COLO829 (cell line): ENCODE results near the gene FAM81A.
A peak's percentile ranks its signal among the peaks of the same experiment; 100 is the strongest.
"Not testable (repeated sequence)": the region's sequence is repeated elsewhere in the genome, so short reads cannot be mapped to it uniquely, and the experiment has no call there.

Experiments used
- DNase-seq: peaks from one replicate; pipeline ENCODE4 v3.0.0; 2012; ENCODE audit warnings: low spot score

FAM81A gene

DNA sequence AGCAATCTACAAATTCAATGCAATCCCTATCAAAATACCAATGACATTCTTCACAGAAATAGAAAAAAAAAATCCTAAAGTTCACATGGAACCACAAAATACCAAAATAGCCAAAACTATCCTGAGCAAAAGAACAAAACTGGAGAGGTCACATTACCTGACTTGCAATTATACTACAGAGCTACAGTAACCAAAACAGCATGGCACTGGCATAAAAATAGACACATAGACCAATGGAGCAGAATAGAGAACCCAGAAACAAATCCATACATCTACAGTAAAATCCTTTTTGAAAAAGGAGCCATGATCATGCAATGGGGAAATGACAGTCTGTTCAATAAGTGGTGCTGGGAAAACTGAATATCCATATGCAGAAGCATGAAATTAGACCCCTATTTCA lies 51.5 kb downstream of the FAM81A start:
- not testable (repeated sequence) for DNase-seq

DNA sequence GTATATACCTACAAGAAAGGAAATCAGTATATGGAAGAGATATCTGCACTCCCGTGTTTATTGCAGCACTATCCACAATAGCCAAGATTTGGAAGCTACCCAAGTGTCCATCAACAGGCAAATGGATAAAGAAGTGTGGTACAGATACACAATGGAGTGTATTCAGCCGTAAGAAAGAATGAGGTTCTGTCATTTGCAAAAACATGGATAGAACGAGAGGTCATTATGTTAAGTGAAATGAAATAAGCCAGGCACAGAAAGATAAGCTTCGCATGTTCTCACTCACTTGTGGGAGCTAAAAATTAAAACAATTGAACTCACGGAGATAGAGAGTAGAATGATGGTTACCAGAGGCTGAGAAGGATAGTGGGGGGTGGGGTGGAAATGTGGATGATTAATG lies 53.1 kb downstream of the FAM81A start:
- no peak for DNase-seq

DNA sequence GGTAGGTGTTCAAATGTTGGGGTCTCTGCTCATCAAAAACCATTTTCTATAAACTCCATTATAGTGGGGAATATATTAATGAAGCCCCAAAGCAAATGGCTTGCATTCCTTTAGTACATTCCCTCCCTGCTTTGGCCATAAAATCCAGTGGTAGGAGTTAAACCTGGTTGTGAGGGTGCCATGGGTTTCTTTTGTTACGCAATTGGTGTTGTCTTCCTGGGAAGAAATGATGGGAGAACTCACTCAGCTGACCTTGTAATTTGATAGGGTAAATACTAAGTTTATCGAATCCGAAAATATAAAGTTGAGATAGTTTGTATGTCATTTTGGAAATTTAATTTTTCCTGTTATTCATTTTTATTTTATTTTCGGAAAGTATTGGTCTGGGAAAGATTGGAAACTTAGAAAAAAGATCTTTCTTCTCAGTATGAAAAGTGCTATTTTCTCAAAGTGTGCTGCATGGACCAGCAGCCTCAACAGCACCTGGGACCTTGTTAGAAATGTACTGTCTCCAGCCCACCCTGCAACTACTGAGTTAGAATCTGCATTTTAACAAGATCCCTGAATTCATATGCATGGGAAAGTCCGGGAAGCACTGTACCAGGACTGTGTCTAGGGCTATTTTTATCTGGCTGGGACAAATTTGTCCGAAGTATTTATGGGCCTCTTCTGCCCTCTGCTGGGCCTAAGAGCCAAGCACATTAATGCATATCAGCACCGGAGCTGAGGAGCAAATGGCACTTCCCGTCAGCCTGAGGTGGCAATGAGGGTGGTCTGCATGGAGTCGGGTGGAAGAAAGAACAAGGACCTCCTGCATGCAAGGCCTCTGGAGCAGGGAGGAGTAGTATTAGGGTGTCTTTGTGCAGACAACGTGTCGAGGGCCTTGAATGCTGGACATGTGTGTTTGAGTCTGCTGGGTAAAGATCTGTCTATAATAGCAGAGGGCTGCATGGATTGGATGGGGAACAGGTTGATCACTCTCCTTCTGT lies 54.7 kb downstream of the FAM81A start:
- DNase-seq, result peak; percentile 23

DNA sequence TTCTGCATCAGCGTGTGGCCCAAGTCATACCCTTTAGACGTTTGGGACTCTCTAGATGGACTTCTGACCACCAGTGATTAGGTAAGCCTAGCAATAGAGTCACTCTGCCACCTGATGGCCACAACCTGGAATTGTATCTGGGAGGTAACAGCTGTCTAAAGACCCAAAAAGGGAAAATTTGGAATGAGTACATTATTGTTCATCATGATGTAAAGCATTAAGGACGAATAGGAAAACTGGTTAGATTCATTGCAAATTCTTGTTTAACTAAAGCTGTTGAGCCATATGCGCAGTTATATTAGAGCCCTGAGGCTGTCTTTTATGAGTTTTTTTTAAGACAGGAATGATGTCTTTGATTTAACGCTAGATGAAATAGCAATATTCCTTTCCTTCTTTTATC lies 63.6 kb downstream of the FAM81A start:
- DNase-seq, result peak; percentile 48

DNA sequence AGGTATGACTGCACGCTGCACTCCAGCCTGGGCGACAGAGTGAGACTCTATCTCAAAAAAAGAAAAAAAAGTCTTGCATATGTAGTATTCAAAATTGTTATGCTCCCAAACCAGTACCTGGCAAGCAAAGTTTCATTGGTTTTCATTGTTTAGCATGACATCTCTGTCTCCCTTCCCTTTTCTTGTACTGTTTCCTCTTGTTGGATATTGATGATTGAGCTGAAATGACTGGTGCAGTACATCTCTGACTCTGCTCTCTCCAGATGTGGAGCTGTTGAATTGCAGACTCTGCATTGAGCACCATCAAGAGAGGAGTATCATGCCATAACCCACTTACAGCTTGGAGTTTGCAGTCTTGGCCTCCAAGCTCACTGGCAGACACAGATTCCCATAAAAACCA lies 77.2 kb downstream of the FAM81A start:
- DNase-seq, result no peak

DNA sequence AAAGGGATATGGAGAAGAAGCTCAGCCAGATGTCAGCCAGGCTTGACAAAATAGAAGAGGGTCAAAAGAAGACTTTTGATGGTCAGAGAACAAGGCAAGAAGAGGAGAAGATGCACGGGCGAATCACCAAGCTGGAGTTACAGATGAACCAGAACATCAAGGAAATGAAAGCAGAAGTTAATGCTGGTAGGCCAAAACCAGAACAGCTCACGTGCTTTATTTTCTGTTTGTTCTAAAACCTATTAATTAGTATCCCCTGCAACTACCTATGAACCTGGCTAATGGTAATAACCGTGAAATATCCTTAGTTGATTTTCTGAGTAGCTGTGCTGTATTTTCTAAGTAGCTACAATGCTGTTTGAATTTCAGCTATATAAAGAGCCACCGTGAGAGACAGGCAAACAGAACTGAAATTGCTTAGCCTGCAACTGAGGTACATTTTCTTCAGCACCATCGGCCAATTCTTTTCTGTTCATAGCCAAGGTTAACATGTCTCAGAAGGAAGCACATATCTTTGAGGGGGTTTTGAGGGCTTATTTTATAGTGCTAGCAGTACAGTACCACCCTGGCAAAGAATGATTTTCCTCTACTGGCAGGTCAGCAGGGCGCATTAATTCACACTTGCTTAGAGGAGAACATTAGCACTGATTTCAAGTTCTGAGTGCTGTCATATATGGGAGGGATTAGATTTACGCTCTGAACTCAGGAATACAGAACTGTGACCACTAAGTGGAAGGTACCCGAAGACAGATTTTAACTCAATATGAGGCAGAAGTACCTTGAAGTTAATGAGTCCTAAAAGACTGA lies 78.9 kb downstream of the FAM81A start:
- no peak for DNase-seq

DNA sequence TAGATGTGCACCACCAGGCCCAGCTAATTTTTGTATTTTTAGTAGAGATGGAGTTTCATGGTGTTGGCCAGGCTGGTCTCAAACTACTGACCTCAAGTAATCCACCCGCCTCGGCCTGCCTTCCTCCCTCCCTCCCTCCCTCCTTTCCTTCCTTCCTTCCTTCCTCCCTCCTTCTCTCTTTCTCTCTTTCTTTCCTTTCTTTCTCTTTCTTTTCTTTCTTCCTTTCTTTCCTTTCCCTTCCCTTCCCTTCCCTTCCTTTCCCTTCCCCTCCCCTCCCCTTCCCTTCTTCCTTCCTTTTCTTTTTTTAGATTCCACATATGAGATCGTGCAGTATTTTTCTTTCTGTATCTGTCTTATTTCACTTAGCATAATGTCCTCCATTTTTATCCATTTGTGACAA lies 81.3 kb downstream of the FAM81A start:
- DNase-seq, result no peak

DNA sequence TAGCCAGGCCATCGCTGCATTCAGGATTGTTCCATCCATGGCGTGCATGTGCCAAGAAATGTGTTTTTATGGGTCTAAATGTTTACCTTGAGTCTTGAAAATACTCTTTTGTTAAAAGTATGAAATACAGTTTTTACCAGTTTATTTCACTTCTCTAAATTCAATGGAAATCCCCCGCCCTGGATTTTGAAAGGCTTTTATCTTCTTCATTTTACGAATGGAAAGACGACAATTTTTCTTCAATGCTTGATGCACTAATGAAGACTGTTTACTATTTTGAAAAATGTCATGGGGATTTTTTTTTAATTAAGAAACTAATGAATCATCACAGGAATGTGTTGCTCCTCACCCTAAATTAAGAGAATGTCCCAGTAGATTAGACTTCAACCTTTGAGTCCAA lies 83.5 kb downstream of the FAM81A start:
- DNase-seq, result no peak

DNA sequence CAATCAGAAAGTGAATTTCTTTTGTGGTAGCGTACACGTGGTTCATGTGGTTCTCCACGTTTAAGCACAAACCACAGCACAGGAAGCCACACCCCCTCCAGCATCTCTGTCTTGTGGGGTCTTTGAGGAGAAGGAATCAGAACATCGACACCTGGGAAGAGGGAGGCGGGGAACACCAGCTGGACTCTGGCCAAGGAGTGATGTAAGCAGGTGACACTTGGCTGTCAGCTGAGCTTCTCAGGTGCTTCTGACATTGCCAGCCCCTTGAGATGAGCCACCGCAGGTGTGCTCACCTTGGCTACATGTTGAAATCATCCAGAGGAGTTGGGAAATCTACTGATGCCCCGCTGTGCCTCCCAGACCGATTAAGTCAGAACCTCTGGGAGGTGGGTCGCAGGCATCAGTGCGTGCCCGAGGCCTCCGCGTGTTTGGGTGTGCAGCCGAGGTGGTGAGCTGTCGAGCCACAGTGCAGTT lies 85.0 kb downstream of the FAM81A start:
- DNase-seq, result no peak

DNA sequence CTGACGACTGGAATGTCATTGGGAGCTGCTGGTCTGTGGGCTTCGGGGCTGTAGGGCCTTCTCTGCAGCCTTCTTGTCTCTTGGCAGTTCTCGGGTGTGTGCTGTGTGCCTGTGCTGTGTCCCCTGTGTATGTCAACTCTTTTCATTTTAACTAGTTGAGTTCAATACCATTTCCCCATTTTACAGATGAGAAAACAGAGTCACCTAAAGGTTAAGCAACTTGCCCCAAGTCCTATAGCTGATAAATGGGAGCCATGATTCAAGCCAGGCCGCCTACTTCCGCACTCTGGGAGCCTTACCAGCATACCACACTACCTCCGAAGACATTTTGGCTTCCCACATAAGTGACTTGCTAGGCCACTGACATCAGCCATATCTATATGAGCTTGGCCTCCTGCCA lies 85.7 kb downstream of the FAM81A start:
- DNase-seq, result no peak

DNA sequence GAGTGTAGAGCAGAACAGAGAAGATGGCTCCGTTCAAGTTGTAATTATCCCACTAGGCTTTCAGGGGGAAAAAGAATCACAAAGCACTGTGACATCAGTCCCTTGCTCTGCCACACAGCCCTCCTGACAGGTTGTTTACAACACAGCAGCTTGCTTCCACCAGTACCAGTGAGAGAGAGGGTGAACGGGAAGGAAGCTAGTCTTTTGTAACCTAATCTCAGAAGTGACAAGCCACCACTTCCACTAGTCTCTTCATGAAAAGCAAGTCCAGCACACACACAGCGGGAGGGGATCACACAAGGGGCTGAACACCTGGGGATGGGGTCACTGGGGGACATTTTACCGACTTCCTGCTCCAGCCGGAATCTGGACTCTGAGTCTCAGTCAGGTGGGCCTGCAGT lies 86.3 kb downstream of the FAM81A start:
- no peak for DNase-seq

DNA sequence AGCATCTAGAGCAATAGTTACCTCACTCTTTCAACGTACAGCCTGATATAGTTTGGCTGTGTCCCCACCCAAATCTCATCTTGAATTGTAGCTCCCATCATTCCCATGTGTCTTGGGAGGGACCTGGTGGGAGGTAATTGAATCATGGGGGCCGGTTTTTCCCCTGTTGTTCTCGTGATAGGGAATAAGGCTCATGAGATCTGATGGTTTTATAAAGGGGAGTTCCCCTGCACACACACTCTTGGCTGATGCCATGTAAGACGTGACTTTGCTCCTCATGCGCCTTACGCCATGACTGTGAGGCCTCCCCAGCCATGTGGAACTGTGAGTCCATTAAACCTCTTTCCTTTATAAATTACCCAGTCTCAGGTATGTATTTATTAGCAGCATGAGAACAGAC lies 88.5 kb downstream of the FAM81A start:
- DNase-seq, result not testable (repeated sequence)

DNA sequence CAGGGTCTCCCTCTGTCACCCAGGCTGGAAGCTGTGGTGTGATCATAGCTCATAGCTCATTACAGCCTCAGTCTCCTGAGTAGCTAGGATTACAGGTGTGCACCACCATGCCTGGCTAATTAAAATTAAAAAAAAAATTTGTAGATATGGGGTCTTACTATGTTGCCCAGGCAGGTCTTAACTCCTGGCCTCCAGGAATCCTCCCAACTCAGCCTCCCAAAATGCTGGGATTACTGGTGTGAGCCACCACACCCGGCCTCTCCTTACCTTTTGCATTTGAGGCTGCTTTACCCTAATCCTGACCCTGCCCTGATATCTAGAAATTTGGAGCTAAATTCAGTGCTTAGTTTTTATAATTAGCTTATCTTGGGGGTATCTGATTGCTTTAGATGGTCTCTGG lies 90.4 kb downstream of the FAM81A start:
- DNase-seq, result no peak

DNA sequence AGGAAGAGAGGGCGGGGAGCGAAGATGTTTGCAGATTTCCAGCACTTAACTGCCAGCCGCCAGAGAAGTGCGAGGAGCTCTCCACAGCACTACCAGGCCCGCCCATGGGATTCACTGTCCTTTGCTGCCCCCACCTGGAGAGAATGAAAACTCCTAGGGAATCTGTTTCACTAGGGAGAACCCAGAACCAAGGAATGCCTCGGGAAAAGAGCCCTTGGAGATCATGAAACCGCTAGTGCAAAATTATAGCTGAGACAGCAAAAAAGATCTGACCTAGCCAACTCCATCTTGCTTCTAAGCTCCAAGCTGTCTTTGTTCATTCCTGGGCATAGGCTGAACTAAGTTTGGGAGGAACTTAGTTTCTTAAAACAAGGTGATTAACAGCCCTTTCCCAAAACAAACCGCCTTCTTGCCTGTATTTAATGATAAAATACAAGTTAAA lies 91.0 kb downstream of the FAM81A start:
- peak; percentile 48 for DNase-seq

DNA sequence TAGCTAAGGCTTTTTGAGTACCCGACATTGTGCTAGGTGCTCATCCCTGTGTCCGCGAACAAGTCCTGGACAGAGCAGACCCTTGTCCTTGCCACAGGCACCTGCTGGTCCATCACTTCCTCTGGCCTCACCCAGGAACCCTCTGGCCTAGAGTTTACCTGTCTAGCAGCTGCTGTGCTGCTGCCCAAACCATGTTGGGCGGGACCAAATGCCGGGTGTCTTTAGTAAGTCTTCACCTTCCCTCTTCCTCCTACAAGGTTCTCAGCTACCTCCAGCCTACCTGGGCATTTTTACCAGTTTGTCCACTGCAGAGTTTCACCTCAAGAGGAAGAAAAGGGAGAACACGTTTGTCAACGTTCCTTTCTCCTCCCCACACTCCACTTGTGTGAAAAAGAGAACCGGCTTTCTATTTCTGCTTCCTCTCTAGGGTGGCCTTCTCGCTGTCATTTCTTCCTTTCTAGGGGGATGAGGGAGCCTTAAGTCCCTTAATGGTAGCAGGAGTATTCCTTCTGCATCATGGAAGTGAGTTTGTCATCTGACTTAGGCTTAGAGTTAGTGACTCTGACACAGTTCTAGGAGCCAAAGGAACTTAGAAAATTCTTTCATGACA lies 93.2 kb downstream of the FAM81A start:
- no peak for DNase-seq

DNA sequence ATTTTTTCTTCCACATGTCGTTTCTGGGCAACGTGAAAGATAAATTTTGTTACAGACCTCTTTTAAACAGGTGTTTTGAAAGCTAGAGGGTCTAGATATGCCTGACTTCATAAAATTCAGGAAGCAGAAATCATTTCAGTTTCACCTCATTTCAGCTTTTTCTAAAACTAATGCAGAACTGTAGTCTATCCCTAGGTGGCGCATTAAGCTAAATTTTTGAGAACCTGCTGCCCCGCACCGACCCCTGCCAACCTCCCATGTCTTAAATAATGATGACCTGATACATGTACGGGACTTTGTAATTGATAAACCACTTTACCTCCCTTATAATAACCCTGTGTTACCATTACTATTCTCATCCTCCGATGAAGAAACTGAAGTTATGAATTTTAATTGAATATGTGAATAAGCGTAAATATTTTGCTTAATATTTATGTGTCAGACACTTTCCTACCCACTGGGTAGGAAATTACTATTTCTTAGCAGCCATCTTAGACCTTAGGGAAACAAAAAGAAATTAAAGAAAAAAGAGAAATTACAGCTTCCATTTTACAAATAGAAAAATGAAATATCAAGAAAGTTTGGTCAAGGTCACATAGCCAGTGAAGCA lies 94.9 kb downstream of the FAM81A start:
- DNase-seq, result no peak

DNA sequence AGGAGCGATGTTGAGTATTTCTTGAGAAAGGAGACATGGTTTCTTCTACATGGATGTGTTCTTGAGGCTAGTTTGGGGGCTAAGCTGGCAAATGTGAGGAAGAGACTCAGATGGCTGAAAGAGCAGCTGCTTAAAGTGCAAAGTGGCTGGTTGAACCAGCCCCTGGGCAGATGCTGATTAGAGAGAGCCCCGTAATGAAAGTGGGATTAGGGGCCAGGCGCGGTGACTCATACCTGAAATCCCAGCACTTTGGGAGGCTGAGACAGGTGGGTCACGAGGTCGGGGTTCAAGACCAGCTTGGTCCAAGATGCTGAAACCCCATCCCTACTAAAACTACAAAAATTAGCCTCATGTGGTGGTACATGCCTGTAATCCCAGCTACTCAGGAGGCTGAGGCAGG lies 98.6 kb downstream of the FAM81A start:
- DNase-seq, result no peak

DNA sequence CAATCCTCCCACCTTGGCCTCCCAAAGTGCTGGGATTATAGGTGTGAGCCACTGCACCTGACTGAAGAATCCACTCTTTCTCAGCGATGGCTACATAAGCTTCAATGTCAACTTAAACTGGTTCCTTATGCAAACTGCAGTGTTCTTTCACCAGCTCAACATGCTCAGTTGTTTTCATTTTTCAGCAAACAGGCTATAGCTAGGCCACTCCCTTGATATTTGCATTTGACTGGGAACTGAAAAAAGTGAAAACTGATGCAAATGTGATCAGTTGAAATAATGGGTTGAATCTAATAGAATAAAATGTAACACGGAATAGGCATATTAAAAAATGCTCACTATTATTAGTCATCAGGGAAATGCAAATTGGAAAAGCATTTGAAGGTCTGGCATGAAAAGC lies 99.4 kb downstream of the FAM81A start:
- no peak for DNase-seq

DNA sequence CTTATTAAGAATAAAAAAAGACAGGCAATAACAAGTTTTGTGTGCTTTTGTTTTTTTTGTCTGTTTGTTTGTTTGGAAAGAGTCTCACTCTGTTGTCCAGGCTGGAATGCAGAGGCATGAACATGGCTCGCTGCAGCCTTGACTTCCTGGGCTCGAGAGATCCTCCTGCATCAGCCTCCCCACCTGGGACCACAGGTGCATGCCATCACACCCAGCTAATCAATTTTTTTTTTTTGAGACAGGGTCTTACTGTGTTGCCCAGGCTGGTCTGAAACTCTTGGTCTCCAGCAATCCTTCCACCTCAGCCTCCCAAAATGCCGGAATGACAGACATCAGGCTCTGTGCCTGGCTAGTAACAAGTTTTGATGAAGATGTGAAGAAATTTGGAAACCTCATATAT lies 100.5 kb downstream of the FAM81A start:
- DNase-seq, result no peak

DNA sequence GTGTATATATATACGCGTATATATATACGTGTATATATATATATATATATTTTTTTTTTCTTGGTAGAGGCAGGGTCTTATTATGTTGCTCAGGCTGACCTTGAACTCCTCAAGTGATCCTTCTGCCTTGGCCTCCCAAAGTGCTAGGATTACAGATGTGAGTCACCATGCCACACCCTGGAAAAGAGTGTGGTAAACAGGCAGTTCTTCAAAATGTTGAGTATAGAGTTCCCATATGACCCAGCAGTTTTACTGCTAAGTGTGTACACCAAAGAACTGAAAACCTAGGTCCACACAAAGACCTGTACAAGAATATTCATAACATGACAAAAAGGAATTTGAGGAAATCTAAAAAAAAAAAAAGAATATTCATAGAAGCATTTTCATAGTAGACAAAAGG lies 101.8 kb downstream of the FAM81A start:
- DNase-seq, result no peak

DNA sequence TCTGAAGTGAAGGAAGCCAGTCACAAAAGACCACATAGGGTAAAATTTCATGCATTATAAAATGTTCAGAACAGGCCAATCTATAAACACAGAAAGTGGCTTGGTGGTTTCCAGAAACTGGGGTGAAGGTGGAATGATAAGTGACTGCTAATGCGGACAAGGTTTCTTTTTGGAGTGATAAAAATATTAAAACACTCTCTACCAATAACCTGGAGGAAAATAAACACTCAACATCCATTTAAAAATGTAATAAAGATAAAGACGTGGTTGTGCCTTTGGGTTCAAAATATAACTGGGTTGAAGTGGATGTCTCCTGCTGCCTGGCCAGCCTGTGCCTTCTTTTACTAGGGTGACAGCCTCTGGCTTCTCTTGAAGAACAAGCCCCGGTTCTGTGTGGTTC lies 102.7 kb downstream of the FAM81A start:
- no peak for DNase-seq

DNA sequence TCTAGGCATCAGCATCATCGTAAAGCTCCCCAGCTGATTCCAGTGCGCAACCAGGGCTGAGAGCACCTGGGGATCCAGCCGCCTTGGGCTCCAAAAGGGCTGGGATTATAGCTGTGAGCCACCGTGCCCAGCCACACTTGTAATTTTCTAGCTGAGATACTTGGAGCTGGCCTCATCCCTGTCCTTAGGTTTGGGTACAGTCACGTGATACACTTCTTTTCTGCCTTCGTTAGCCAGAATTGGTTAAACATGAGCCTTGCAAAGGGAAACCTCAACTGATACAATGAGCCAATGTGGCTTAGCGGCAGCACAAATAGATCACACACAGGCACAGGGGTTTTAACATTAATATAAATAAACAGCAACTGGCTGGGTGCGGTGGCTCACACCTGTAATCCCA lies 103.8 kb downstream of the FAM81A start:
- no peak for DNase-seq
